ENCODE results near the gene RUNX2.
A peak's percentile ranks its signal among the peaks of the same experiment; 100 is the strongest.

RUNX2 gene

DNA sequence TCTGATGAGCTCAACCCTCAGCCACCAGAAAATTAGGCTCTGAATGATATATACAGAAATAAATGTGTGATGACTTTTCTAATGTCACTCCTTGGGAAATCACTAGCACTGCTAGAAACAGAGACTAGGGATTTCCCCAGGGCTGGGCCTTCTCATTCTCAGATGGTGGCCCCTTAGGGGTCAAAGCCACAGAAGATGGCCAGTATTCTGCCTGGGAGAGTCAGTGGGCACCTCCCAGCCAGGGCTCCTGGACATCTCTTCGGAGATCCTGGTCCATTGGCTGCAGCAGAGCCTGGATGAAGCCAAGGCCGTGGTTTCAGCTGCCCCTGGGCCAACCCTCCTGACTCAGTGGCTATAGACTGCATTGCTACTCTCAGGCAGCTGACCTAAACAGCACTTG is 326.5 kb downstream of the RUNX2 start:
- no peak for TF ChIP-seq CTCF (conservative IDR thresholded peaks at IDR 0.05; ENCODE audit: control insufficient read depth, insufficient read depth, low read depth, low read length)
- peak; percentile 68 for DNase-seq (ENCODE audit: low read depth)
- H3K4me3 ChIP-seq (ENCODE audit: control insufficient read depth, low read depth, low read length), result no peak overlapping the region

DNA sequence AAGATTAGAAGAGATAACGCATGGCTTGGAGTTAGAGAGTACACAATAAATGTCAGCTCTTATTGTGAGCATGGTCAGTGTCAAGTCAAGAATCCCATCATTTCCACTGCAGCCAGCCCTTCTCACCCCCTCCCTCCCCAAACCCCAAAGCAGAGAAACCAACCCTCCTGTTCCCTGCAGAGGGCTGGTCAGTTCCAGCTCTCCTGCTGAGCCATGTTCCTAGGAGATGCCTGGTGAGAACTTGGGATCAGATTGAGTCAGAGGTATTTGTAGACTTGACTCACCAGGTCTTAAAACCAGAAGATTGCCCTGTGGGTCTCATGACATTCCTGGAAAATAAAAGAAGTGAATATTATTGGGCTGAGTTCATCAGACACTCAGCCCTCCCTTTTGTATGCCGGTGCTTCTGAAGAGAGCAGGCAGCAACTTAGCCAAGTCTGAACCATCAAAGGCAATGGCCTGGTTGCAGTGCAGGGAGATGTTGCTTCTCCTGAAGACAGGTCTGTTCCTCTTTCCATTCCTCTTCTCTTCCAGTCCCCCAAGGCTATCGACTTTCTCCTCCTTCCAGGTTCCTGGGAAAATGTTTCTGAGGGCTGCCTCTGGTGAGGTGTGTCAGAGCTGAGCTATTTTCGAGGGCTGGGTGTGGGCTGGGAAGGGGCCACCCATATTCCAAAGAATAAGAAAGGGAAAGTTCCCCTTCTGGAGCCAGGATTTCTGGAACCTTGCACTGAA is 327.8 kb downstream of the RUNX2 start:
- peak; percentile 100 for DNase-seq (ENCODE audit: low read depth)
- H3K4me3 ChIP-seq (ENCODE audit: control insufficient read depth, low read depth, low read length), result no peak overlapping the region
- no peak for TF ChIP-seq CTCF (conservative IDR thresholded peaks at IDR 0.05; ENCODE audit: control insufficient read depth, insufficient read depth, low read depth, low read length)

GRCh38 chr6:45657226-45657625 is 329.1 kb downstream of the RUNX2 start:
- peak; percentile 95 for DNase-seq (ENCODE audit: low read depth)
- TF ChIP-seq CTCF (conservative IDR thresholded peaks at IDR 0.05; ENCODE audit: control insufficient read depth, insufficient read depth, low read depth, low read length), result no peak
- no peak overlapping the region for H3K4me3 ChIP-seq (ENCODE audit: control insufficient read depth, low read depth, low read length)

DNA sequence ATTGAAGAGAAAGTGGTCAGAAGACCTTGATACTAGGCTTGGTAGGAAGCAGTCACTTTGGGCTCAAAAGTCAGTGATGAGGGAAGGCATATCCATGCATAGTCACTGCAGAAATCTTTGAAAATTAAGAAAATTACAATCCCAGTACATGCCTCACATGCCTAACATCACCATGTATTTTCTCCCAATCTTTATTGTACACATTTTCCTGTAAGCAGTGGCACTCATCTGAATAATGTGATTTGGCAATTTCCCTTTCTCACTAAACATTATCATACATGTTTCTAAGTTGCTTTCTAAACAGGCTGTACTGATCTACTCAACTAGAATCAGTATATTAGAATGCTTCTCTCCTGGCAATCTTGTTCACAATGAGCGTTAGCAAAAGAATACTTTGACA is 330.3 kb downstream of the RUNX2 start:
- no peak for TF ChIP-seq CTCF (conservative IDR thresholded peaks at IDR 0.05; ENCODE audit: control insufficient read depth, insufficient read depth, low read depth, low read length)
- H3K4me3 ChIP-seq (ENCODE audit: control insufficient read depth, low read depth, low read length), result no peak overlapping the region
- DNase-seq (ENCODE audit: low read depth), result no peak

- no peak for DNase-seq (ENCODE audit: low read depth)
- H3K4me3 ChIP-seq (ENCODE audit: control insufficient read depth, low read depth, low read length), result no peak overlapping the region
- no peak for TF ChIP-seq CTCF (conservative IDR thresholded peaks at IDR 0.05; ENCODE audit: control insufficient read depth, insufficient read depth, low read depth, low read length)
Observed at GRCh38 chr6:45658958-45659357, 330.8 kb downstream of the RUNX2 start.

DNA sequence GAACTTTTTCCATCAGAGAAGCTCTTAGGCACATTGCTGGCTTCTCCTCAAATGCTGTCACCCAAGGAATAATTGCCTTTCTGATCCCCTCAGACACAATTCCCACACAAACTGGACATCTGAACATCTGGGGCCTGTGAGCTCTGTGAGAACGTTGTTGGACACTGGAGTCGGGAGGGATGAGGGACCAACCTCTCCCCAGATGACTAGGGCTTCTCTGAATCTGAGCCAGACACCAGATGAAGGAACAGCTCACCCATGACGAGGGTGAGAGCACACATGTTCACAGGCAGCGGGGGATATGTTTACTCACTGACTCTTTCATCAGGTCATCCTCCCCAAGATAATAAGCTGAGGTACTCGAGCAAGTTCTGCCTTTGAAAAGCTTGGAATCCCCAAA is 333.5 kb downstream of the RUNX2 start:
- no peak overlapping the region for H3K4me3 ChIP-seq (ENCODE audit: control insufficient read depth, low read depth, low read length)
- TF ChIP-seq CTCF (conservative IDR thresholded peaks at IDR 0.05; ENCODE audit: control insufficient read depth, insufficient read depth, low read depth, low read length), result no peak
- DNase-seq (ENCODE audit: low read depth), result peak; percentile 100
